Left ventricle myocardium inferior (tissue), 1 donor: Measurements from ENCODE around the gene PLA2G4B. TPM values are rescaled to one million over a fixed set of nuclear protein-coding genes. Genes with fewer than 3 reads are reported as not detected.

ENCODE experiments used
- DNase-seq: peaks from one replicate; pipeline ENCODE4 v3.0.0-alpha.2; 2020
- H3K27ac ChIP-seq: fragments of 200-600 bp; replicated peaks from 2 replicates; pipeline ENCODE4 v1.8.0; 2021
- H3K27me3 ChIP-seq: fragments of 200-600 bp; 2 replicates; pipeline ENCODE4 v1.8.0; 2021; ENCODE audit warnings: low read depth
- H3K36me3 ChIP-seq: fragments of 200-600 bp; 2 replicates; pipeline ENCODE4 v1.8.0; 2021
- H3K4me1 ChIP-seq: fragments of 200-600 bp; 2 replicates; pipeline ENCODE4 v1.8.0; 2021
- H3K4me3 ChIP-seq: fragments of 200-600 bp; 2 replicates; pipeline ENCODE4 v1.8.0; 2021; ENCODE audit warnings: mild to moderate bottlenecking, moderate library complexity
- H3K9me3 ChIP-seq: fragments of 200-600 bp; replicated peaks from 2 replicates; pipeline ENCODE4 v1.8.0; 2021
- CTCF ChIP-seq: fragments of 200-600 bp; IDR thresholded peaks from 2 replicates; pipeline ENCODE4 v1.8.0; 2021; ENCODE audit warnings: antibody characterized with exemption, mild to moderate bottlenecking, borderline replicate concordance
- intact Hi-C: fragments of 100-400 bp; cut with micrococcal nuclease; formaldehyde crosslinking; loops from one replicate; pipeline ENCODE4 v1.11.0; 2022
- total RNA-seq: library from RNA; stranded (reverse); fragmentation: NEBNext Ultra II Directional; extraction: Animal tissue kit (Norgen Biotek cat#: 25700); gene quantifications from one replicate; pipeline ENCODE4 v1.2.1, GENCODE V29; 2021
- donor health status: DM: no; HTN: yes; CAD: no; lungs with severe emphysema.

PLA2G4B gene
- total RNA-seq, 1 donor from 2014 or later, result 3.8 TPM

GRCh38 chr15:41853831-41854230, 15.2 kb downstream of the PLA2G4B start:
- Histone ChIP-seq H3K27me3 (peaks cover 13% of the 10 kb centered on the region), H3K36me3 (peaks cover under 1% of the 10 kb centered on the region), H3K9me3 (no peaks in the 10 kb centered on the region), H3K27ac (no peak overlapping the region), H3K4me1 (no peaks in the 10 kb centered on the region), H3K4me3 (no peak overlapping the region)
- intact Hi-C loops, result no loop called here
- TF ChIP-seq CTCF, result no peak
- no peak for DNase-seq

DNA sequence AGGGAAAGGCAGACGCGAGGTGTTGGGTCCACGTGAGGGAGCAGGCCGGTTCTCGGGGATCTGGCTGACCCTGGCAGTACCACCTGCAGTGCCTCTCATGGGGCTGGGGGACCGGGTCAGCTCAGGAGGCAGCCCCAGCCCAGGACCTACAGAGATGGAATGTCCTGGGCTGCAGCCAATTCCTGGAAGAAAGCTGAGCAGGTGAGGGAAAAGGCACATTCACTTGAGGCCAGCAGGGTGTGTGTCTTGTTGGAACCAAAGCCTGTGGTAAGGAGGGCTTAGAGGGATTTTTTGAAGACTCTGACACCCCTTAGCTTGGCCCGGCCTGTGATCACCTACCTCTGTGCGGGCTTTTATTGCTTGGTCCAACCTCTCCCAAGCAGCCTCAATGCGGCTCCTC, 15.8 kb downstream of the PLA2G4B start:
- no peaks in the 10 kb centered on the region for H3K9me3 ChIP-seq
- intact Hi-C loops, result no loop called here
- TF ChIP-seq CTCF, result no peak
- no peak for DNase-seq
- H3K4me3 ChIP-seq, result no peak overlapping the region
- no peak overlapping the region for H3K27ac ChIP-seq
- H3K27me3 ChIP-seq, result peaks cover 13% of the 10 kb centered on the region
- no peaks in the 10 kb centered on the region for H3K36me3 ChIP-seq
- no peaks in the 10 kb centered on the region for H3K4me1 ChIP-seq

DNA sequence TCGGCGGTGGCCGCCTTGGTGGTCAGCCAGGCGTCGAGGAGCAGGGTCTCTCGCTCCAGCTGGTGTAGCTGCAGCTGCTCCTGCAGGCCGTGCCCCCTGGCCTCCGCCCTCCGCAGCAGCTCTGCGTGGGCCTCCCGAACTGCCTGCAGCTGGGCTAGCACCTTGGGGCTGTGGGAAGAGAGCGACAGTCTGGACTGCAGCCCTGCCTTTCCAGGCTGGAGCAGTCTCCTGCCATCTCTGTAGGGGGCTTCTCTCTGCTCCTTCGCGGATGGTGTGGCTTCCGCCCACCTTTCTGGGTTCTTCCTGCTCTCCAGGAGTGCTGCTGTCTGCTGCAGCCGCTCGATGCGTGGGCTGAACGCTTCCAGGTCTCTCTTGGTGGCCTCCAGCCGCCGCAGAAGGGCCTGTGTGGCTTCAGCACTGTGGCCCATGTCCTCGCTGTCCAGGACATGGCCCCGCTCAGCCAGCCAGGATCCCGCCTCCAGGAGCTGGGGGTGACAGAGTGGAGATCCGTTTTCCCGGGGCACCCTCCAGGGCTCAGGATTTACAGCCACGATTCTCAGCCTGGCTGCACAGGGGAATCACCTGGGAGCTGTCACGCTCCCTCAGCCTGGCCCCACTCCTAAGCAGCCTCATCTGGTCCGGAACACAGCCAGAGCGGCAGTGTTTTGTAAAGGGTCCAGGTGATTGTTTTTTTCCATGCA, 16.8 kb downstream of the PLA2G4B start:
- Histone ChIP-seq H3K4me3 (no peak overlapping the region), H3K9me3 (no peaks in the 10 kb centered on the region), H3K36me3 (no peaks in the 10 kb centered on the region), H3K27me3 (peaks cover 13% of the 10 kb centered on the region), H3K27ac (no peak overlapping the region), H3K4me1 (peaks cover 8% of the 10 kb centered on the region)
- intact Hi-C loops, result no loop called here
- no peak for TF ChIP-seq CTCF
- DNase-seq, result no peak

- Histone ChIP-seq H3K4me3 (no peak overlapping the region), H3K27ac (no peak overlapping the region), H3K36me3 (no peaks in the 10 kb centered on the region), H3K9me3 (no peaks in the 10 kb centered on the region), H3K27me3 (peaks cover 13% of the 10 kb centered on the region), H3K4me1 (peaks cover 10% of the 10 kb centered on the region)
- TF ChIP-seq CTCF, result no peak
- DNase-seq, result no peak
- intact Hi-C loops, result no loop called here
Observed at GRCh38 chr15:41856262-41856661, 17.6 kb downstream of the PLA2G4B start.

DNA sequence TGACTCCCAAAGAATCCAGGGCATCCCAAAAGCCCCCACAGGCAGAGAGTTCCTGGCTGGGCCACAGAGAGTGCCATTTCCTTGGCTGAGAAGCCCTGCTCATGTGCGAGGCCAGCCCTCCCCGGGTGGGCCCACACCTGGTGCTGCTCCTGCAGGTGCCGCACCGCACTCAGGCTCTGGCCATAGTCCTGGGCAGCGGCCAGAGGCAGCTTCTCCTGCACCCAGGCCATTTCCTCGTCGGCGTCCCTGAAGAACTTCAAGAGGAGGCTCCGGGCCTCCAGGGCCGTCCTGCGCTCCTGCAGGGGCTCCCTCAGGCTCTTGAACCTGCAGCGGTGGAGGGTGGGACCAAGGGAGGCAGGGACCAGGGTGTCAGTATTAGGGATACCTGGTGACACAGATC, 18.1 kb downstream of the PLA2G4B start:
- H3K27me3 ChIP-seq, result peaks cover 13% of the 10 kb centered on the region
- H3K4me3 ChIP-seq, result no peak overlapping the region
- H3K9me3 ChIP-seq, result no peaks in the 10 kb centered on the region
- no peaks in the 10 kb centered on the region for H3K36me3 ChIP-seq
- intact Hi-C loops, result no loop called here
- H3K27ac ChIP-seq, result no peak overlapping the region
- peaks cover 10% of the 10 kb centered on the region for H3K4me1 ChIP-seq
- no peak for TF ChIP-seq CTCF
- DNase-seq, result no peak
